PC-3 (cell line): ENCODE results near the gene GSTCD.

Source experiments
- EZH2 ChIP-seq: fragments of 300-600 bp; sonication (generic); IDR thresholded peaks from one replicate; pipeline ENCODE4 v1.6.1; 2017; ENCODE audit warnings: antibody characterized with exemption, mild to moderate bottlenecking, low read length; ENCODE audit not compliant: unreplicated experiment
- EZH2phosphoT487 ChIP-seq: fragments of 300-600 bp; sonication (generic); IDR thresholded peaks from 2 replicates; pipeline ENCODE4 v1.6.1; 2018; ENCODE audit warnings: mild to moderate bottlenecking, antibody characterized with exemption, low read length, borderline replicate concordance
- TF ChIP-seq, protein P1 (sequence below): fragments of 300-600 bp; sonication (generic); conservative IDR thresholded peaks from 2 replicates; pipeline ENCODE4 v1.5.1; 2017; ENCODE audit warnings: antibody characterized with exemption, low read depth, mild to moderate bottlenecking, low read length

DNA sequence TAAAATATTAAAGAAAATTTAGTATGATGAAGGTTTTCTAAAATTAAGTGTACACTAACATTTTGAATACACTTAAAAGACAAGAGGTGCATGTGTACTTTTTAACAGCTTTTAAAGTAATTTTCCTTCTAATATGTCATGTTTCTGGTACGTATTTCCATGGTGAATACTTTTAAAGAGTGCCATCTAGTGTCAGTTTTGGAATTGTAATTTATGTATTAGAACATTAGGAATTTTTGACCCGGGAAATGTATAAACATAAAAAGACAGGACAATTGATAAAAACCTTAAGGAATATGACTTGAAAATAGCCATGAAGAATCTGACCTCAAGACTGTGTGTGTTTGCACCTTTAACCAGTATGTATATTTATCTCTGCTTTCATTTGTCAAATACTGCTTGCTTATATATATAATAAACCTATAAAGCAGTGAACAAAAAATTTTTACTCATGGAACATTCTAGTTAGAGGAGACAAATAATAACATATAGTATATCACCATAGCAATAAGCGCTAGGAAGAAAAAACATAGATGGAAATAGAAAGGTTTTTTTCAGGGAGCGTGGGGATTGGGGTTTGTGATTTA is 7.2 kb downstream of the GSTCD start:
- no peak for TF ChIP-seq EZH2
- TF ChIP-seq, protein P1, sequence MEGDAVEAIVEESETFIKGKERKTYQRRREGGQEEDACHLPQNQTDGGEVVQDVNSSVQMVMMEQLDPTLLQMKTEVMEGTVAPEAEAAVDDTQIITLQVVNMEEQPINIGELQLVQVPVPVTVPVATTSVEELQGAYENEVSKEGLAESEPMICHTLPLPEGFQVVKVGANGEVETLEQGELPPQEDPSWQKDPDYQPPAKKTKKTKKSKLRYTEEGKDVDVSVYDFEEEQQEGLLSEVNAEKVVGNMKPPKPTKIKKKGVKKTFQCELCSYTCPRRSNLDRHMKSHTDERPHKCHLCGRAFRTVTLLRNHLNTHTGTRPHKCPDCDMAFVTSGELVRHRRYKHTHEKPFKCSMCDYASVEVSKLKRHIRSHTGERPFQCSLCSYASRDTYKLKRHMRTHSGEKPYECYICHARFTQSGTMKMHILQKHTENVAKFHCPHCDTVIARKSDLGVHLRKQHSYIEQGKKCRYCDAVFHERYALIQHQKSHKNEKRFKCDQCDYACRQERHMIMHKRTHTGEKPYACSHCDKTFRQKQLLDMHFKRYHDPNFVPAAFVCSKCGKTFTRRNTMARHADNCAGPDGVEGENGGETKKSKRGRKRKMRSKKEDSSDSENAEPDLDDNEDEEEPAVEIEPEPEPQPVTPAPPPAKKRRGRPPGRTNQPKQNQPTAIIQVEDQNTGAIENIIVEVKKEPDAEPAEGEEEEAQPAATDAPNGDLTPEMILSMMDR: peak; percentile 65
- no peak for TF ChIP-seq EZH2phosphoT487
